Tibial nerve (tissue), 4 donors: Measurements from ENCODE around the gene WSB1. TPM values are rescaled to one million over a fixed set of nuclear protein-coding genes. Genes with fewer than 3 reads are reported as not detected.
A peak's percentile ranks its signal among the peaks of the same experiment; 100 is the strongest.

ENCODE experiments used
- DNase-seq, 2 donors: peaks; one replicate each; pipeline ENCODE4 v3.0.0-alpha.2; 2019; ENCODE audit warnings: low spot score in 2 of 2
- H3K27ac ChIP-seq, 4 donors: fragments of 200-600 bp; sonication (generic) in 3 of 4; one replicate each; pipeline ENCODE4 v1.5.1; 2017 to 2019; ENCODE audit warnings: mild to moderate bottlenecking in 1 of 4
- H3K27me3 ChIP-seq, 2 donors: fragments of 200-600 bp; sonication (generic) in 1 of 2; one replicate each; pipeline versions ENCODE4 v1.5.1 to v1.6.0; 2017 to 2019
- H3K36me3 ChIP-seq, 3 donors: fragments of 200-600 bp; sonication (generic); one replicate each; pipeline ENCODE4 v1.5.1; 2018 to 2019
- H3K4me1 ChIP-seq, 4 donors: fragments of 200-600 bp; sonication (generic) in 3 of 4; one replicate each; pipeline ENCODE4 v1.5.1; 2017 to 2019
- H3K4me3 ChIP-seq, 4 donors: fragments of 200-600 bp; sonication (generic) in 3 of 4; one replicate each; pipeline ENCODE4 v1.5.1; 2017 to 2019; ENCODE audit warnings: mild to moderate bottlenecking in 1 of 4, moderate library complexity in 1 of 4
- H3K9me3 ChIP-seq, 4 donors: fragments of 200-600 bp; sonication (generic) in 3 of 4; one replicate each; pipeline ENCODE4 v1.5.1; 2017 to 2019
- EP300 ChIP-seq, 2 donors: sonication (generic); formaldehyde crosslinking; IDR thresholded peaks; one replicate each; pipeline ENCODE4 v1.6.1; 2017; ENCODE audit warnings: antibody characterized with exemption in 2 of 2, mild to moderate bottlenecking in 1 of 2
- POLR2A ChIP-seq, 2 donors: fragments of 450-650 bp; IDR thresholded peaks; one replicate each; pipeline ENCODE4 v1.6.1; 2017; ENCODE audit warnings: antibody characterized with exemption in 2 of 2, mild to moderate bottlenecking in 2 of 2, moderate library complexity in 2 of 2
- WGBS, 2 donors: methylation state at CpG; one replicate each; pipeline ENCODE4 v1.1.5; 2018; 5-methylcytosine and 5-hydroxymethylcytosine counted together
- total RNA-seq, 4 donors: library from RNA; depleted of rRNA; stranded (reverse); fragments of >200 nt; gene quantifications; one replicate each; pipeline ENCODE4 v1.1.0, GENCODE V29; 2016
- TF ChIP-seq, protein P1 (sequence below), 5 experiments: fragments of 200-600 bp in 3 of 5; fragments of 450-650 bp in 2 of 5; sonication (generic) in 3 of 5; IDR thresholded peaks; one replicate each; pipeline ENCODE4 v1.5.1; 2016 to 2019; ENCODE audit warnings: antibody characterized with exemption in 5 of 5, mild to moderate bottlenecking in 3 of 5, moderate library complexity in 2 of 5

The WSB1 gene
- total RNA-seq, 4 donors from 2014 or later: 201 to 225 (median 213) TPM

DNA sequence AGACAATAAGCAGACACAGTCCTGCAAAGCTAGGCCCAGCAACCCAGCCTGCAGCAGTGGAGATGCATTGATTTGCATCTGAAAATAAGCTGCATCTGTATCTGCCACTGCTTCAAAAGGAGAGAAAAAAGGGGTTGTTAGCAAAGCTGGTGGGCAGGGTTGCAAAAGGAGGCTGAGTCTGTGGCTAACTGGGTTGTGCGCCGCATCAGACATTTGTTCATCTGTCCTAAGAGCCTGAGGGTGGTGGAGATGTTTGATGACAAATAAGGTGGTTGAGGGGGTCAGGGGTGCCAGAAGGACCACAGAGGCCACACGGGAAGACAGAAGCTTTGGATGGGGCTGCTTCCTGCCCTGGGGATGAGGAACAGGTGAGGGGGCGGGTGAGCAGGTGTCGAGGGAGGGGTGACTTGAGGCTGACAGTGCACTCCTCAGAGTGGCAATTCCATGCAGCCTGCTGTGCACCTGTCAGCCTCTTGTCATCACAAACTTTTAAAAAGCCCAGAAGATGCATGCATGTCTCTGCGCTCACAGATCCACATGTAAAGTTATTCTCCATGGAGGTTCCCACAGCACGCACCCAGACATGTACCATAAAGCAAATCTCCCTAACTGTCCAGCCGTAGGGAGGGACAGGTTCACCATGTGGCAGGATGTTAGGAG, 35.4 kb downstream of the WSB1 start:
- H3K4me1 ChIP-seq: peaks cover 7 to 43% (median 21%) of the 10 kb centered on the region in 4 donors
- no peak overlapping the region for H3K27ac ChIP-seq
- H3K4me3 ChIP-seq: no peak overlapping the region
- H3K9me3 ChIP-seq: no peaks in the 10 kb centered on the region
- no peak for TF ChIP-seq EP300 (IDR thresholded peaks at IDR 0.05)
- TF ChIP-seq, protein P1, sequence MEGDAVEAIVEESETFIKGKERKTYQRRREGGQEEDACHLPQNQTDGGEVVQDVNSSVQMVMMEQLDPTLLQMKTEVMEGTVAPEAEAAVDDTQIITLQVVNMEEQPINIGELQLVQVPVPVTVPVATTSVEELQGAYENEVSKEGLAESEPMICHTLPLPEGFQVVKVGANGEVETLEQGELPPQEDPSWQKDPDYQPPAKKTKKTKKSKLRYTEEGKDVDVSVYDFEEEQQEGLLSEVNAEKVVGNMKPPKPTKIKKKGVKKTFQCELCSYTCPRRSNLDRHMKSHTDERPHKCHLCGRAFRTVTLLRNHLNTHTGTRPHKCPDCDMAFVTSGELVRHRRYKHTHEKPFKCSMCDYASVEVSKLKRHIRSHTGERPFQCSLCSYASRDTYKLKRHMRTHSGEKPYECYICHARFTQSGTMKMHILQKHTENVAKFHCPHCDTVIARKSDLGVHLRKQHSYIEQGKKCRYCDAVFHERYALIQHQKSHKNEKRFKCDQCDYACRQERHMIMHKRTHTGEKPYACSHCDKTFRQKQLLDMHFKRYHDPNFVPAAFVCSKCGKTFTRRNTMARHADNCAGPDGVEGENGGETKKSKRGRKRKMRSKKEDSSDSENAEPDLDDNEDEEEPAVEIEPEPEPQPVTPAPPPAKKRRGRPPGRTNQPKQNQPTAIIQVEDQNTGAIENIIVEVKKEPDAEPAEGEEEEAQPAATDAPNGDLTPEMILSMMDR (IDR thresholded peaks at IDR 0.05): no peak
- no peak for TF ChIP-seq POLR2A (IDR thresholded peaks at IDR 0.05)
- no peaks in the 10 kb centered on the region for H3K27me3 ChIP-seq
- no peaks in the 10 kb centered on the region for H3K36me3 ChIP-seq
- WGBS, 2 donors: 85 to 90% methylated on average over 8 of the region's 8 CpGs
- no peak for DNase-seq

DNA sequence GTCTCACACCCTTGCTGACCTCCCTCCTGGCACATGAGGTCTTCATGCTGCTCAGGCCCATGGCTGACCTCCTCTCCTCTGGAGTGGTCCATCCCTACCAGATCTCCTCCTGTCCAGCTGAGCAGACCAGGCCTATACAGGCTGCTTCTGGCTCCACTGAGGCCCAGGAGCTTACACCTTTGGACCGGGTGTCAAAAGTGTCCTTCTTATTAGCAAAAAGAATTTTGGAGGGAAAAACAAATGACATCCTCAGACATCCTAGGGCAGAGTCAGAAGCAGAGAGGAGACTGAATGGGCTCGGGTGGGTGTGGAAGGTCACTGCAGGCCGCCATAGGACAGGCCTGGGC, 38.1 kb downstream of the WSB1 start:
- DNase-seq: no peak
- peak overlapping the region; percentile 81 to 96 (median 92) for H3K27ac ChIP-seq
- H3K4me3 ChIP-seq: no peak overlapping the region
- no peaks in the 10 kb centered on the region for H3K9me3 ChIP-seq
- no peaks in the 10 kb centered on the region for H3K36me3 ChIP-seq
- WGBS, 2 donors: 70 to 80% methylated on average over 3 of the region's 3 CpGs
- H3K4me1 ChIP-seq: peaks cover 0 to 30% (median 13%) of the 10 kb centered on the region in 4 donors
- TF ChIP-seq EP300 (IDR thresholded peaks at IDR 0.05): no peak
- TF ChIP-seq, protein P1 (IDR thresholded peaks at IDR 0.05): no peak
- TF ChIP-seq POLR2A (IDR thresholded peaks at IDR 0.05): no peak
- H3K27me3 ChIP-seq: no peaks in the 10 kb centered on the region

DNA sequence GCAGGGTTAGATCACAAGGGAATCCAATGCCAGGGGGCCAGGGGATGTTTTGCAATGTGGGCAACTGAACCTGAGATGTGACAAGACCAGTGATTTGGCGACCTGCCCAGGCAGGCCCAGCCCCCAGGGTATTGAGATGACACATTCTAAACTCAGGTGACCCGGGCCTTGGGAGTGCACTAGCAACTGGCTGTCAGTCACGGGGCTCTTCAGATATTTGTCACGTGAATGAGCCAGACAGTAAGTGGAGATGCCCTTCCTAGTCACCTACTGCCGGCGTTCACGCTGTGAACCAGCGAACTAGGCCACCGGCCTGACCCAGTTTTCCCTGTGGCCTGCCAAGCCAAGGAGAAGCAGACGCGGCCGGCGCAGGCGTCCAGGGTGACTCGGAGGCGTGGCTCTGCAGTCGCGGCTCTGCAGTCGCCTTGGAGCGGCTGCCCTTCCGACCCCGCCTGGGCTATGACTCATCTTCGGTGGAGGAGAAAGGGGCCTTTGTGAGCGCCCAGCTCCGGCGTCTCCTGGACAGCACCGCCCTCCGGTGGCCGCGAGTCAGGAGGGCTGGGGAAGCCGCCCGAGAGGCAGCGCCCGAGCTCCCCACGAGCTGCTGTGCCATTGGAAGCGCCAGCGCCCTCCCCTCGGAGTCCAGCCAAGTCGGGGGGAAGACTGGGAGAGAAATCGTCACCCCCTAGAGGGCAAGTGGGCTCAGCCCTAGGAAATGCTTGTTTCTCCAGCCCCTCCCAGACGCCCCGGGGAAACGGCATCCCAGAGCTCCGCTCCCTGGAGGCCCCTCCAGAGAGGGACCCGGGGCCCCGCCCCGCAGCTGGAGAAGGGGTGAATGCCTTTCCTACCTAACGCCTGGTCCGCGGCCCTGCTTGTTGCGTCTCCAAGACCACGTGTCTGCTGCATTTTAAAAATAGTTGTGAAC, 38.8 kb downstream of the WSB1 start:
- Histone ChIP-seq H3K36me3 (peaks cover 0 to under 1% (median 0%) of the 10 kb centered on the region in 3 donors), H3K4me3 (peak overlapping the region; percentile 31 to 66 (median 50)), H3K27ac (peak overlapping the region; percentile 81 to 96 (median 92)), H3K9me3 (no peaks in the 10 kb centered on the region), H3K27me3 (no peaks in the 10 kb centered on the region), H3K4me1 (peaks cover 0 to 30% (median 13%) of the 10 kb centered on the region in 4 donors)
- TF ChIP-seq, protein P1 (IDR thresholded peaks at IDR 0.05): peak; percentile 75 to 99 (median 95)
- TF ChIP-seq EP300 (IDR thresholded peaks at IDR 0.05) (peak; percentile 71 to 96), POLR2A (IDR thresholded peaks at IDR 0.05) (peak; percentile 49 to 55)
- DNase-seq: peak; percentile 95 to 96
- WGBS, 2 donors: 0 to 1% methylated on average over 21 to 42 of the region's 52 CpGs

DNA sequence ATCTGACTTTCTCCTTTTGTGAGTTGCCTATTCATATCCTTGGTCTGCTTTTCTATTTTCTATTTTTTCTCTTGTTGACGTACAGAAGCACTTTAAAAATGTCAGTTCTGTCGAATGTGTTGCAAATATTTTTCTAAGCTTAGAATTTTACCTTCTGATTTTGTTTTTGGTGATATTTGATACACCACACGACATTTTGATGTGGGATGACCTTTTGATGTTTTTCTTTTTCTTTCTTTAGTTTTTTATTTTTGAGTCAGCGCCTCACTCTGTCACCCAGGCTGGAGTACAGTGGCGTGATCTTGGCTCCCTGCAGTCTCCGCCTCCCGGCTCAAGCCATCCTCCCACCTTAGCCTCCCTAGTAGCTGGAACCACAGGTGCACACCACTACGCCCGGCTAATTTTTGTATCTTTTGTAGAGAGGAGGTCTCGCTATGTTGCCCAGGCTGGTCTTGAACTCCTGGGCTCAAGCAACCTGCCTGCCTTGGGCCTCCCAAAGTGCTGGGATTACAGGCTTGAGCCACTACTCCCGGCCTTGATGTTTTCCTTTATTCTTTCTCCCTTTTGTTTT, 39.6 kb downstream of the WSB1 start:
- no peak for TF ChIP-seq POLR2A (IDR thresholded peaks at IDR 0.05)
- TF ChIP-seq, protein P1 (IDR thresholded peaks at IDR 0.05): no peak
- no peak for TF ChIP-seq EP300 (IDR thresholded peaks at IDR 0.05)
- Histone ChIP-seq H3K9me3 (no peaks in the 10 kb centered on the region), H3K4me3 (peak overlapping the region; percentile 31 to 66 (median 50)), H3K27me3 (no peaks in the 10 kb centered on the region), H3K4me1 (peaks cover 0 to 30% (median 13%) of the 10 kb centered on the region in 4 donors), H3K27ac (peak overlapping the region; percentile 81 to 96 (median 92)), H3K36me3 (peaks cover 0 to 6% (median 0%) of the 10 kb centered on the region in 3 donors)
- 35 to 37% methylated on average over 11 of the region's 11 CpGs for WGBS, 2 donors
- DNase-seq: no peak
